ENCODE results near the gene C4orf51. TPM values are rescaled to one million over a fixed set of nuclear protein-coding genes. Genes with fewer than 3 reads are reported as not detected.

C4orf51 gene
- polyA plus RNA-seq, 3 donors, result not detected

GRCh38 chr4:145709336-145709735 lies 29.4 kb downstream of the C4orf51 start:
- no peak for DNase-seq (ENCODE audit: low read depth in 3 of 3, low spot score in 2 of 3)

- DNase-seq (ENCODE audit: low read depth in 3 of 3, low spot score in 2 of 3), result no peak
Observed at GRCh38 chr4:145709843-145710242, 29.9 kb downstream of the C4orf51 start.

DNA sequence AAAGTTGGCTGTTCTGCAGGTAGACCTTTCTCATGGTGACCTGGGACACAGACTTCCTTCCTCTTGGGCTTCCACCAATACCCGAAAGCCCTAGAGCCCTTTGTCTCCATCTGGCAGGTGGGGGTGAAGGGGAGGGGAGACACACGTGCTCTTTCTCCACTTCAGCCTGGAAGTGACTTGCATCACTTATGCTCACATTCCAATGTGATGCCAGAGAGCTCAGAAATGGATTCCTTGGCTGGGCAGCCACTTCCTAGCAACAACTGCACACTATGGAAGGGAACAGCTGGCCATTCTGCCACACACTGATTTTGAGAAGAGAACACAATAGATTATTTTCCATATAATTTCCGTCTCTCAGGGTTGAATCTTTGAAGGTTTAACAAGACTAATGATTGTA lies 36.3 kb downstream of the C4orf51 start:
- DNase-seq (ENCODE audit: low read depth in 3 of 3, low spot score in 2 of 3), result no peak

- no peak for DNase-seq (ENCODE audit: low read depth in 3 of 3, low spot score in 2 of 3)
Observed at GRCh38 chr4:145716661-145717200, 36.8 kb downstream of the C4orf51 start.

- DNase-seq (ENCODE audit: low read depth in 3 of 3, low spot score in 2 of 3), result no peak
Observed at GRCh38 chr4:145719752-145720624, 40.0 kb downstream of the C4orf51 start.

DNA sequence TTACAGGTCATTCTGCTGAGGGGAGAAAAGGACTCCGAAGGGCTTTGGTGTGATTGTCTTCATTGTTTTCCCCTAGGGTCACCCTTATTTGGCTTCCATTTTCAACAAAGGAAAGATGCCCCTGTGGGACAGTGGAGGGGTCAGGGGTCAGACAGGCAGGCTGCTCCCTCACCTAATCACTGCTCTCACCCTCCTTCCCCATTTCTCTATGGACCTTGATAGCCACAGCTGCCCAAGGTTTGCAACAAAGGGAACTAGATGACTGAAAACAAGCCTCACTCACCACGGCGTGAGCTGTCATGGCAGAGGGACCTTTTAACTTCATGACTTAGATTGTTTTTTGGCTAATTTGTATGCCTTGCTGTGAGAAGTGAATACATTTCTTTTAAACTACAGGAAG lies 40.7 kb downstream of the C4orf51 start:
- DNase-seq (ENCODE audit: low read depth in 3 of 3, low spot score in 2 of 3), result no peak

DNA sequence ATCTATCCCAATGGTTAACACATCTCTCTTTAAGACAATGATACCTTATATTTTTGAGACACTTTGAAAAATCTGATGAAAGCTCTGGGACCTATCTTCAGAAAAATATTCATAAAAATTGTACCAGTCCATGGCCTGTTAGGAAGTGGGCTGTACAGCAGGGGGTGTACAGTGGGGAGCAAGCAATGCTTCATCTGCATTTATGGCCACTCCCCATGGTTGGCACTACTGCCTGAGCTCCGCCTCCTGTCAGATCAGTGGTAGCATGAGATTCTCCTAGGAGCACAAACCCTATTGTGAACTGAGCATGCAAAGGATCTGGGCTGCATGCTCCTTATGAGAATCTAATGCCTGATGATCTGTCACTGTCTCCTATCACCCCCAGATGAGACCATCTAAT lies 42.6 kb downstream of the C4orf51 start:
- DNase-seq (ENCODE audit: low read depth in 3 of 3, low spot score in 2 of 3), result no peak

- no peak for DNase-seq (ENCODE audit: low read depth in 3 of 3, low spot score in 2 of 3)
Observed at GRCh38 chr4:145723336-145723735, 43.4 kb downstream of the C4orf51 start.

DNA sequence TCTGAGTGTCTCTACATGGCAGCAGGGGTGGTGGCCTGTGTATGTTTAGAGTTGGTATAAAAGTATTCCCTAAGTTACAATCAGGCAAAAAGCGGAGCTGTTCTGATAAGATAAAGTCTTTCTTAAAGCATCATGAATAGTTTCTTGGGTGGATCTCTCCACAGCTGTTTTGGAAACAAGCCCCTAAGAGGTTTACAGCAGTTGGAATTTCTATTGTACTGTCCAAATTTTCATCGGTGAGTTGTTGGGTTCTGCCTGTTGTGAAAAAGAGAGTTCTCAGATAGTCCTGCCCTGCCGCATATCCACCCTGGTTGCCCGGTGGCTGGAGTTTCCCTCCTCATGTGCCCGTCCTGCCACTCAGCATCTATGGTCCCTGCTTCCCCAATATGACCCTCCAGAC lies 50.1 kb downstream of the C4orf51 start:
- no peak for DNase-seq (ENCODE audit: low read depth in 3 of 3, low spot score in 2 of 3)

GRCh38 chr4:145731028-145731427 lies 51.1 kb downstream of the C4orf51 start:
- no peak for DNase-seq (ENCODE audit: low read depth in 3 of 3, low spot score in 2 of 3)

DNA sequence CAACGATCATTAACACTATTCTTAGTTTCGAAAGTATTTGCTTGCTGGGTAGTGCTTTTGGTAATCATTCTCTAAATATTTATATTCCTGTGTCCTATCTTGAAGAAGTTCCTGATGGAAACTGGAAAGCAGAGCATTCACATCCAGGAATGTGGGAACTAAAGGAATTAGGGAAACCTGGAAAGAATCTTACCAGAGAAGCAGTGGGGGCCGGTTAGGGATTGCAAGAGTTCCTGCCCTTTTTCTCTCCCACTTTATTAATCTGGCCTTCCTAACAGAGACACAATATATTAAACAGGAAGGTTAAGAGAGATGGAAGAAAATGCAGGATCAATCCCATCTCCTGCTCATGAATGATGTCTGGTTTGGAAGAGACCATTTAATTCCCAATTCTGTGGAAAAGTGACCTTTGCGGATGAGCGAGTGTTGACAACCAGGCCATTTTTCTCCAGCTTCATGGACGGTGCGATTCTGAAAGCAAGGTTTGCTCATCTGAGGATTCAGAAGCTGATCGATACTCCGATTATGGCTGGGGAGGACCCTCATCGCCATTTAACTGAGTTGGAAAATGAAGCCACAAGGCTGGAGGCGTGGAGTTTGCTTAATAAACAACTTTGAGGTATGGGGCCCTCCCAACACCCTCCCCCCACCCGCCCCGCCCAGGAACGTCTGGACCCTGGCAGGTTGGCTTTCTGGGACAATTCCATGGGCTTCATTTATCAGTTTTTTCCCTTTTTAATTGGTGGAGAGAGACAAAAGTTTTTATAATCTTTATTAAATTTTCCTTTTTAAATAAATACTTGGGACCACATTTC lies 52.3 kb downstream of the C4orf51 start:
- no peak for DNase-seq (ENCODE audit: low read depth in 3 of 3, low spot score in 2 of 3)

DNA sequence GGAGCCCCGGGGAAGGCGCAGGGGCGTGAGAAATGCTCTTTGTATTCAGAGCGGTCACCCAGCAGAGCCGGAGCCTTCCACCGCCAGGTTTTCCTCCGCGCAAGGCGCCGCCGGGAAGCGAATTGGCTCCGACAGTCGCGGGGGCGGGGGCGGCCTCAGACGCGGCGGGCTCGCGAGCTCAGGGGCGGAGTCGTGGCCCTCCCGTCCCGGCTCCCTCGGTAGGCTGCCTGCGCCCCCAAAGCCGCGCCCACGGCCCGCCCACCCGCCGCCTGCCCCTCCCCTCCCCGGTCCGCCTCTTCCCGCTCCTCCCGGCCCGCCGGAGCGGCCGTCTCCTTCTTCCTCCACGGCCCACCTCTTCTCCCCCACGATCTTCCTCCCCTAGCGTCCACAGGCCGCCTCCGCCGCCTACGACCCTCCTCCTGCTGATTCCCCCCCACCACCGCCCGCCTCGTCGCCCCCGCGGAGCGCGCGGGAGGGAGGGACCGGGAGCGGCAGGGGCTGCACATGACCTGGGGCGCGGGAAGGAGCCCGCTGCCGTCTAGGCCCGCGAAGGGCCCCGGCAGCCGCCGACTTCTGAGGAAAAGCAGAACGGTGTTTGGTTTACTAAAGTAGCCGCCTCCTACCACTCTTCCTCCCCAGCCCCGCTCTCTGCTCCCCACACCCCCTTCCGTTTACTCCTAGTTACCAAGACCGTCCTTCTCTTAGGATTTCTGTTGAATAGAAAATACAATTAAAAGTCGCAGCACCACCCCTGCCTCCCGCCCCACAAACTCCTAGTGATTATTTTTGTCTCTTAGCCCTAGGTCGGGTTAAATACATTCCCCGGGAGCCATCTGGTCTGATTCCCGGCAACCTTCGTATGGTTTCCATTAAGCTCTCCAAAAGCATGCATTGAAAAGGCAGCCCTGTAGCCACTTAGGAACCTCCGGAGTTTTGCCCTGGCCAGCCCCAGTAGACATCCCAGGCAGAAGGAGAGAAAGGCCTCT lies 53.2 kb downstream of the C4orf51 start:
- DNase-seq (ENCODE audit: low read depth in 3 of 3, low spot score in 2 of 3), result peak in 2 of 3 donors; percentile 80 to 82

DNA sequence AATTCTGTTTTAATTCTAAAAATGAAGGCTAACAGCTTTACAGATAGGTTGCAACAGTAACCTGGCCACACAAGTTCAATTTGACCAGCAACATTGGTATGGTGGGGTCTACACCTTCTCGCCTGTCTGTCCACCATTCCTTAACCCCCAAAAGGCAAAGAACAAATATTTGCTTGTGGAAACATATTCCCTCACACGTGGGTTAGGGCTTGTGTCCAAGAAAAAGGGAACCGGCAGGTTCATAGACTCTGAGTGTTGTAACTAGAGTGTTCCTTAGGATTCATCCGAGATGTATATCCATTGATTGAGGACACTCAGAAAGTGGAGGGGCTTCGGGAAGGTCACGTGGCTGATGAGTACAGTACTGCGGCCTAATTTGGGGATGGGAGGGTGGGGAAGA lies 54.1 kb downstream of the C4orf51 start:
- no peak for DNase-seq (ENCODE audit: low read depth in 3 of 3, low spot score in 2 of 3)

DNA sequence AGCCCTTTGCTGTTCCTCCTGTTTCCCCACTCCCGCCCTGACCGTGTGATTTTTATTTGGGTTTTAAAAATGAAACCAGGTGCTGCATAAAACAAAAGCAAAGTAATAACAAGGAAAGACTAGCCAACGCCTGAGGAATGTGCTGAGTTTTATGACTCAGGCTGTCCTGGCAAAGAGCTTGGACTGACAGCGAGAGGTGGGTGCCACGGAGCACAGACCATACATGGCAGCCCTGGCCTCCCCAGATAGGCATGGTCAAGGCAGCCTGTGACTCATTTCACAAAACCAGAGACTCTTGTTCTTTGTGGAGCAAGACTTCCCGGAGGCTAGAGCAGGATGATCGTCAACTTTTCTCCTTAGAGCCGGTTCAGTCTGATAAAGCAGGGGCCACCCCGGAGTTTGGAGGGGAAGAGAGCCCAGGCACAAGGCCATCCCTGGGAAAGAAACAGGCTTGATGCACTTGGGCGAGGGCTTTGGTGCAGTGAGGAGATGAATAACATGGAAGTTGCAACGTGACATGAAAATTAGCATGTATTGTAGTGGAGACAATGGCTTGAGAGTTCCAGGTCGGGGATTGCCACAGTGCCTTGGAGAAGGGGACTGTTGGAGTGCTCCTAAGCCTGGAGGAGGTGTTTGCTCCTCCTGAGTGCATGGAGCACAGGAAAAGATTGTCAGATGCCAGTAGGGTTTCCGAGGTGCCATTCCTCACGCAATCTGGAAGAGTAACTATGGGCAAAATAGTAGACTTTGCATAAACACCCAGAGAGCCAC lies 54.8 kb downstream of the C4orf51 start:
- no peak for DNase-seq (ENCODE audit: low read depth in 3 of 3, low spot score in 2 of 3)

GRCh38 chr4:145735347-145735675 lies 55.4 kb downstream of the C4orf51 start:
- no peak for DNase-seq (ENCODE audit: low read depth in 3 of 3, low spot score in 2 of 3)

- DNase-seq (ENCODE audit: low read depth in 3 of 3, low spot score in 2 of 3), result no peak
Observed at GRCh38 chr4:145735827-145736226, 55.9 kb downstream of the C4orf51 start.

DNA sequence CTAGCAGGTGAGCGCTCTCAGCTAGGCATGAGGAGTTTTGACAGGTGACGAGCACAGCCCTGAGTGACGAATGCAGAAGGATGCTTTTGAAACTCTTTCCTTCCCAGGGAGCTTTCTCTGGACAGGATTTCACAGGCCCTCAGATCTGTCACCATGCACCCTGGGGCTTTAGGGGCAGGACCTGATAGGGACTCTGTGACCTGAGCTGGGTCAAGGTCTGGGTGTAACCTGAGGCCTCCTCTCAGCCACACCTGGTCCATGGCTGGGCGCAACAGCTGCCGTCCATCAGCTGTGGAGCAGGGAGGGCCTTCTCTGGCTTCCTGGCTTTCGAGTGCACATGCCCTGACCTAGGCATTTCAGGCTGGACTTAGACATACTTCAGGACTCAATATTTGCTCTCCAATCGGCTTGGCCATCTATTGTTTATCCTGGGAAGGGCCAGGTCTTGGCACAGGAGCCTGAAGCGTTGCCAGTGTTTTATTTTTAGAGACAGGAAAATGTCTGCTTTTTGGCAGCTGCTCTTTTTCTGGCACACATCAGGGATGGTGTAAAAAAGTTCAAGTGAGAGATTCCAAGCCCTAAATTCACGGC lies 56.4 kb downstream of the C4orf51 start:
- no peak for DNase-seq (ENCODE audit: low read depth in 3 of 3, low spot score in 2 of 3)

GRCh38 chr4:145739845-145740244 lies 59.9 kb downstream of the C4orf51 start:
- DNase-seq (ENCODE audit: low read depth in 3 of 3, low spot score in 2 of 3), result no peak

GRCh38 chr4:145740806-145741205 lies 60.9 kb downstream of the C4orf51 start:
- no peak for DNase-seq (ENCODE audit: low read depth in 3 of 3, low spot score in 2 of 3)

Measured in right renal cortex interstitium (tissue), 3 donors.